Activated naive CD4-positive, alpha-beta T cell (primary cell): ENCODE data around the gene SLC9A9.
A peak's percentile ranks its signal among the peaks of the same experiment; 100 is the strongest.

Source experiments
- DNase-seq, 4 experiments: peaks; one replicate each; lab custom pipeline; 2025; lab: John Stamatoyannopoulos, UW

The SLC9A9 gene

DNA sequence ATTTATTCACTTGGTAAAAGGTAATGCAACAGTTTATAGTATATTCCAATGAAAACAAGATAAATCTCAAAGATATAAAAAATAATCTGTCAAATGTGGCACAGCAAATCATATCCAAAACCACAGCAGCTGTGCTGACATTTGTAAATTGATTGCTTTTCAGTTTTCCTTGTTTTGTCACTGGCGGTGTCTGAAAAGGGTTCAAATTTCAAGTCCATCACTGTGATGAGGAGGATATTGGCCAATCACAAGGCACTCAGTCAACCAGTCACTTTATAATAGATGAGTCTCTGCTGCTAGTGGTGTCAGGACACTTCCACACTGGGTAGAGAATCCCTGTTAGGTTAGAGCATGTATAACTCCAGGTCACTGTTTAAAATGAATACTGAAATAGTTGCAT lies 154.8 kb downstream of the SLC9A9 start:
- DNase-seq, result no peak

DNA sequence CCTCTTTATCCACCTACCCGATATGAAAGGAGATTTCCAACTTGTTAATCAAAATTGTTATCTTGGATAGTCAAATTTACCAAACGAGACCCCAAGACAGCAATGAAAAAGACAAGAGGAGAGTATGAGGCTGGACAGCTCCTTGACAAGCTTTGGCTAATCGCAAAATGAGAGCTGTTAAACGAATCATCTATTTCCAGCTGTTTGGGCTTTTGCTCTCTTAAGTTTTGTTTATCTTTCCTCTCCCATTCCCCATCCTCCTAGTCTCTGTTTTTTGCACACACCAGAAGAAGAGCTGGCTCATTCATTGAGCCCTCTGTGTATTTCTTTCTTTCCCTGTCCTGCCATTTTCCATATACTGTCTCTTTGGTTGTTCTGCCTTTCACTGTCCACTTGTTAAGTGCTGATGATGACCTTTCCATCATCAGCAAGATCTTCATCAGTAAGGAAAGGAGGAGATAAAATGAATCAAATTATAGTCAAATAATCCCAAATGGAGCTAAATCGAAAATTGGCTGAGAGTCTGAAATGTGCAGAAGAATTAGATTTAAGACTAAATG lies 161.6 kb downstream of the SLC9A9 start:
- DNase-seq, result no peak

DNA sequence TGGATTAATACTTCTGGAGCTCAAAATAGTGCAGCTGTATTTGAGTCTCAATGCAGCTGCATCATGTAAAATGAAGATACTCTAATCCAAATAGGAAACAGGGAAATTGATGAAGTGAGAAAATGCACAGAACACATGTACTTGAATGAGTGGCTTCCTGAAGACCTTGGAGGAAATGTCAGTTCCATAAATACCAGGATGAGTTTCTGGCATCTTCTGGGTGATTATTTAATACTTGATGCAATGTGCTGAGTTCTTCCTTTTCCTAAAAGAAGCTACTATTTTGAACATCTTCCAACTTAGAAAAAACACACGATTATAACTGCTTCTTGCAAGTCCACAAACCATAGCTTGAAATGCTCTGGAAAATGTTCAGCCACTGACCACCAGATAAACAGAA lies 162.8 kb downstream of the SLC9A9 start:
- no peak for DNase-seq

DNA sequence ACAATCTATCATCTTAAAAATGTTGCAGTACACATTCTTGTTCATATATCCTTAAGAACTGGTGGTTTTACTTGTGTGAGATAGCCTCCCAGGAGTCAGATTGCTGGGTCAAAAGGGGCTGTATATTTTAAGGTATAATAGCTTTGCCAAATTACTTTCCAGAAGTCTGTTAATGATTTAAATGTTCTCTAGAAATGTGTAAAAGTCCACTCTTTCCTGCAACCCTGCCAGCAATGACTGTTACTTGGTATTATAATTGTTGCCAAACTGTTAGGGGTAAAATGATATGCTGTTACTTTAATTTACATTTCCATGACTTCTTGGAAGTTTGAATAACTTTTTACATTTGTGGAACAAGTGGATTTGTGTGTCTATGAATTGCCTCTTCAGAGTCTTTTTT lies 170.8 kb downstream of the SLC9A9 start:
- DNase-seq, result no peak

DNA sequence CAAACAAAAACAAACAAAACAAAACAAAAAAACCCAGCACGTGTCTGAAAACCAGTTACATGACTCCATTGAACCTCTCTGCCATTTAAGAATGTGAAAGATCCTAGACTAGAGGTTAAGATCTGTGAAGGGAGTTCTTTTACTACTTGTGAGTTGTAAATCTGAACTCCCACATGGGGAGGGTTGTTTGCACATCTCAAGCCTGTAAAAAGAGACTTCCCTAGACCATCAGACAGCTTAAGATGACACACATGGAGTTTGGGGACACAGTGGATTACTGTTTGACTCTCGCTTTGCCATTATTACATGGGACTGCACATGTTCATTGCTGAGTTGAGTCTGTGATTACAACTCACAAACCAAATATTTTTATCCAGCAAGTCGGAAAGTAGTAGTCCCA lies 171.5 kb downstream of the SLC9A9 start:
- no peak for DNase-seq

DNA sequence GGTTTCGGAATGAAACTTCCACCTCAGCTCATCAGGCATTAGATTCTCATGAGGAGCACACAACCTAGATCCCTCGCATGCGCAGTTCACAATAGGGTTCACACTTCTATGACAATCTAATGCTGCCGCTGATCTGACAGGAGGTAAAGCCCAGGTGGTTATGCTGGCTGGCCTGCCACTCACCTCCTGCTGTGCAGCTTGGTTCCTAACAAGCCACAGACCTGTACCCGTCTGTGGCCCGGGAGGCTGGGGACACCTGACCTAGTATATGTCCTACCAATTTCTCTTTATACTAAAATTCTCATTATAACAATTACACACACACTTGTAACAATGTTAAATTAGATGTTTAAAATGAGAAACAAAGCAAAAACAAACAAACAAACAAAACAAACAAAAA lies 172.2 kb downstream of the SLC9A9 start:
- DNase-seq, result no peak

DNA sequence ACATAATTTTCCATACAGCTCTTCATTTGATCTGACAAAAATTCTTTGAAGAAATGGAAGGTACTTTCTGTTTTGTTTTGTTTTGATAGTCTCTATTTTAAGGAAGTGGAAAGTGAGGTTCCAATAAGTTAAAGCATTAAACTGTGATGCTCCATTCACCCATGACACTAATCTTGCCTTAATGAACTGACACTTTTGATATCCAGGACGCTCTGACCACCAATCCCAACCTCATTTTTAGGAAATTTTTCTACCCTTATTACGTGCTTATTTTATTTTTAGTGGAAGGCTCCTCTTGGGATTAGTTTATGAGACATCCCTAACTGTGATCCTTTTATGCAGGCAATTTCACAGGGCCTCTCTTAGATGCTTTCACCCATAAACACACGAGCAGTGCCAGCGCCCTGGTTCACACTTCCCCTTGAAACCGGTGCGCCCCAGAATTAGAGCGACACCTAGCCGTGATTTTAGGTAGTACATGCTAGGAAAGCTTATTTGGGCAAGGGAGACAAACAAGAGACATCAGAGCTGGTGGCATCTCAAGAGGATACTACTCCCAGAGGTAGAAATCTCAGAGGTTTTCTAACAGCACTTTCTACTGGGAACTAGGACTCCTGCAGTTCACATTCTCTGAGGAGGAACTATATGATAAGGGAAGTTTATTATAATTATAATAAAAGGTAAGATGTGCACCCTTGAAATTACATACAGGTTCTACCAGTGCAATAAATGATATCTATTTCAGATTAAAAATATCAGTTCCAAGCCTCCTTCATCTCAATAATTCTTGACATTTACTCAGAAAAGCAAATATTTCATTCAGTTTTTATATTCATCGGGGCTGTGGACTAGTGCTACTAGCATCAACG lies 173.9 kb downstream of the SLC9A9 start:
- DNase-seq, result peak; percentile 13 to 61 (median 33)

DNA sequence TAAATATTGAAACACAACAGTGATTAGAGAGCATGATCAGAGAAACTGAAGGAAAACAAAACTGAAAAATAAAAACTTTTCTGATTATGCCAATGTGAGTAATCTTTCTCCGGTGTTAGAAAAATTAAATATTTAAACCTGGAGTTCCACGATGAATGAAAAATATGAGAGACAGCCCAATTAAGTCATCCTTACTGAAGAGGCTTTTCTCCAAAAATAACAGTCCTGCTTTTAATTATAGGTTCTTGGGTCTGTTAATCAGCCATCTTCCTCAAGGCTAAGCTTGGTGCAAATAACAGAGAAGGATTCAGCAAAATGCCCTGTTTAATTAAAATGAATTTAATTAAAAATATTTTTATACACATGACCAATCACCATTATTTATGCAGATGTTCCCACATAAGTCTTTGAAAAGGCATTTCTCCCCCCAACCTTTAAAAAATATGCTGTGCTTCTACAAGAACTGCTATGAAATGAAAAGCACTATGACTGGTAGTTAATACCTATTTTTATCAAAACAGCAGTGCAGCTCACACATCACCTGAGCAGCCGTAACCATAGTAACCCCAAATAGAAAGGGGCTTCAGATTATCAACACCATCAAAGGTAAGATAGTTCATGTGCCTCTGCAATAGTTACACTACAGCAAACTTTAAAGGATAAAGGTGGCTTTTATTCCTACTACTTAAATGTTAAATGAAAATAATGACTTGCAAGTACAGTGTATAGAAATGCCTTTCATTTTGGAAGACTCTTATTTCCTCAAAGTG lies 175.7 kb downstream of the SLC9A9 start:
- DNase-seq, result no peak

DNA sequence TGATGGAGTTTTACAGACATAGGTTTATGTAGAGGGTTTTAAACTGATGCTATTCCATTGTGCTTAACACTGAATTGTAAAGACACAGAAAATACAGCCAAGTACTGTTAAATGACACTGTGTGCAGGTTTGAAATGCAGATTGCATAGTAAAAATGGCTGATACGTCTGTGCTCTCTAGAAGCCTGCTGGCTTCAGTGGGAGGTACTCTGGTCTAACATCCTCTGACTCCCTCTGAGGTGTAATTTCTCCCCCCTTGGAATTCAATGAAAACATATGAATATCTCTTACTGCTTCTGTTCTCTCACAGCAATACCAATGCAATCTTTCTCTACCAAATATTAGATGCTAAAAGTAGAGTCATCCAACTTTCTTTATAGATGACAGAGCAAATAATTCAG lies 176.6 kb downstream of the SLC9A9 start:
- no peak for DNase-seq

DNA sequence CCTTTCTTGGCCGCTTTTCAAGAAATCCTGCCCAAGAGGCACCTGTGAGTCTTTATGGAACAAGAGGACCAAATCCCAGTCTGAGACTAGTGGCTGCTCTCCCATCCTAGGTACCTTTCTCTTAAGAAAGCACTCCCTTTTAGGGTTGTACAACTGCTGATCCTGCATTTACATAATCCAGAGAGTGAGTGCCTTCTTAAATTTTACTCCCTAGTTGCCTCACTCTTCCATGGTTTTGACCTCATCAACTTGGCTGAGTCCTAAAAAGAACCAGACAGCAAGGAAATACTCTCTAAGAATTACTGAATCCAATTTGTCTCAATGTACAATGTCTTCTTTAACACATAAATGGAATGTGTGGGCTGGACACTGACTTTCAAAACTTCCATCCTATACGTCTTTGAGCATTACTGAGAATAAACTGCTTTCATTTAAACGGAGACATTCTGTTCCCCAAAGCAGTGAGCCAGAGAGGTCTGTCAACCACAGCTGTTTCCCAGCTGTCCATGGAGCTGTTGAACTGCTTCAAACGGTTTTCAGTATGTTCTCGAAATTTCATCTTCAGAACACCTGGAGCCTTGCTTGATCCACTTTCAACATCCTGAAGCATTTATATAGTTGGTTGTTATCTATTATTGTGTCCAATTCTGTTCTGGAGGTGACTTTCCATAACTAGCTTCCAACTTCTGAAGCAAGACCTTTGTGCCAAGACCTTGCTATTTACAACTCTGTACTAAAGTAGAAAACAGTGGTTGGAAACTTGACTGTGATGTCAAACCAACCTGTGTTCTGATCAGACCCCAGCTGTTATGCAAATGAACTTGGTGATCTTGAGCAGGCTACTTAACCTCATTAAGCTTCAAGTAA lies 179.1 kb downstream of the SLC9A9 start:
- DNase-seq, result no peak

DNA sequence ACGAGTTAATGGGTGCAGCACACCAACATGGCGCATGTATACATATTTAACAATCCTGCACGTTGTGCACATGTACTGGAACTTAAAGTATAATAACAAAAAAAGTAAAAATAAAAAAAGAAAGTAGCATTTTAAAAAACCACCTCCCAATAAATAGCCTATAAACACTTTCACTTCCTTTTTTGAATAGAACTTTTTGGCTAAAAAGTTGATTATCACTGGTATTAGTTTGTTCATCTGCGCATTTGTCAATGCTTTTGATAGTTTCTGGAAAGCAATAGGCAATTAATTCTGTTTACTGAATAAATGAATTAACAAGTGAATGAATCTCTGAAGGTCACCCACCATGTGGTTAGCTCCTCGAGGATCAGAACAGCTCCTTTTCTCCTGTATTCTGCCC lies 179.9 kb downstream of the SLC9A9 start:
- no peak for DNase-seq

DNA sequence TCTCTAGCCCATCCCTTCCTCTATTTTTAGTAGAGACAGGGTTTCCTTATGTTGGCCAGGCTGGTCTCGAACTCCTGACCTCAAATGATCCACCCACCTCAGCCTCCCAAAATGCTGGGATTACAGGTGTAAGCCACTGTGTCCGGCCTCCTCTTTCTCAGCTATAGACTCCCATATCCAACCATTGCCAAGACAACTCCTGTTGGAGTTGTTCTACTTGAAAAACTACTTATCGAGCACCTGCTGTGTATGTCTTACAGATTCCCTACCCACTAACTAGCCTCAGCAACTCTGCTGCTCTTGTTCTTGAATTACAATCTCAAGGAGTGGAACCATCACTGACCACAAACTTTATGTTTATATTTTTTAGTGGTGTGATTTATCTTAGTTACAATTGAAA lies 186.6 kb downstream of the SLC9A9 start:
- DNase-seq, result no peak

DNA sequence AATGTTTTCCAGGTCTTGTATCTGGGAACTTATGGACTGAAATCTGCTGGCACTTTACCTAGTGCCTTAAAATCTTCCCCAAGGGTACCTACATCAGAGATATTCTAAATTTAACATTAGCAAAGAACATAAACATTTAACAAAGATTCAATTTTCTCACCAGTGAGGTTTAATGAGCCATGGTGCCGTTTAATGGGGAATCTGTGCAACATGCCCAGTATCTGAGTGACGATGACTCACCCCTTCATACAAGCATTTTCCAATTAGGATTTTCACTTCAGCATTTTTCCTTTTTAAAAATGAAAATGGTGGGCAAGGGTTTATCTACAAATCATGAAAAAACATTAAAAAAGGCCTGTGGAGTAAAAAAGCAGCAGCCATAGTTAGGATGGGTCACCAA lies 189.4 kb downstream of the SLC9A9 start:
- DNase-seq, result no peak

DNA sequence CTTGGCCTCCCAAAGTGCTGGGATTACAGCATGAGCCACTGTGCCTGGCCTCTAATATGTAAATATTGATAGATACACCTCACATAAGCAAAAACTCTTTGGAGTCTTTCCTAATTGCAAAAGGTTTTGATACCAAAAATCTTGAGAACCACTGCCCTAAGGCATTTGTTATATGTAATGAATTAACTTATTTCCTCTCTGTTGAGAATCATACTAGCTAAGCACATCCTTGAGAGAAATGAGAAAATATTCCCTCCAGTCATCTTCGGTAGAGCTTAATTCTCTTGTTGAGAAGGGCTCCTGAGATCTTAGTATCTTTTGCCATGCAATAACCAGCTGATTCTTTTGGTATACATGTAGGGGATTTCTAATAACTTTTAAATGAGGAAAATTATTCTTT lies 190.2 kb downstream of the SLC9A9 start:
- DNase-seq, result no peak

DNA sequence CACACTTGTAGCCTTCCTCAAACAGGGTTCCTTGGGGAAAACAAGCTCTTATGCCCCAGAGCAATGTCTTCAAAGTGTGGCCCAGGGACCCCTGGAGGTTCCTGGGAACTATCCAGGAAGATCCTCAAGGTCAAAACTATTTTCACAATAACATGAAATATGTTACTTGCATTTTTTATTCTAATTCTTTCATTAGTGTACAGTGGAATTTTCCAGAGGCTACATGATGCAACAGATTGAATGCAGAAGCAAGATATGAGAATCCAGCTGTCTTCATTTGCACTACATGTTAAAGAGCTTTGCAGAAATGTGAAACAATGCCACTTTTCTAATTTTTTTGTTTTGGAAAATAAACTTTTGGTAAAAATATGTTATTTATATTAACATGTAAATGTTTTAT lies 190.9 kb downstream of the SLC9A9 start:
- no peak for DNase-seq

DNA sequence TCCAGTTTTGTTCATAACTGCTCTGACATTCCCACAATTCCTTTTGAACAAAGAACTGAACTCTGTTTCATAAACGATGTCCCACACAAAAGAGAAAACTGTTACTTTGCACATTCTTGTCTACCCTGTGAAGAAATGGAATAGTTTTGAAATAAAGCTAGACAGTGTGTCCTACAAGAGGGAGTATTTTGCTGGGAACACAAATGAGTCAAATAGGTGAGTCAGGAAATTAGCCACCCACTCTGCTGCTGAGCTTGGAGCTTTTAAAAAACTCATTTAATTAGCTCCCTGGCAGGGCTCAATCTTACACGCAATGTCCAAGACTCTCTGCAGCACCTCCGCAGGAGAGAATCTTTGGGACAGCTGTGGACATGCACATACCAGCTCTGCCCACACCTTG lies 193.4 kb downstream of the SLC9A9 start:
- DNase-seq, result no peak

DNA sequence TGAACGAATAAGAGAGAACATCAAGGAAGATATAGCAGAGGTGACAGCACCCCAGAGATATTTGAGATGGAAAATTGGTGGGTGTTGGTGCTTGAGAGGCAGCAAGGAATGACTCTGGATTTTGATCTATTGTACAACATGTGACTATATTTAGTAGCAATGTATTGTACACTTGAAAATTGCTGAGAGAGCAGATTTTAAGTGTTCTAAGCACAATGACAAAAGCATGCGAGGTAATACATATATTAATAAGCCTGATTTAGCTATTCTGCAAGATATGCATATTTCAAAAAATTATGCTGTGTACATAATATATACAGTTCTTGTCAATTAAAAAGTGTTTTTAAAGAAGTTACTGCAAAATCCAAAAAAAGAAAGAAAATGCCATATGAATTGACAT lies 194.3 kb downstream of the SLC9A9 start:
- DNase-seq, result no peak

DNA sequence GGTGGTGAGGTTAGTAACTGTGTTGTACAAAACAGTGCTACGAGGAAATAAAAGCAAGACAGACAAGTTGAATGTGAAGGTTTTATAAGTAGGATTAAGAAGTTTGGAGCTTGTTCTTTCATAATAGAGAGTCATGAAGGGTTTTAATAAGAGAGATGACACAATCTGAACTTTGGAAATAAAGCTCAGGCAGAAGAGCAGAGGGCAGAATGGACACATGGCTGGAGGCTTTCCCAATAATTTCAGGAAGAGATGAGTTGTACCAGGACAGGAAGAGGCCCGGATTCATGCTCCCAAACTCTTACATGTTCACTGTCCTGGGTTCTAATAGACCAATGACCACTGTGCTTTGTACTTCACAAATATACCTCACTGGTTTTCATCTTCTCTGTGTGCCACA lies 194.8 kb downstream of the SLC9A9 start:
- no peak for DNase-seq

DNA sequence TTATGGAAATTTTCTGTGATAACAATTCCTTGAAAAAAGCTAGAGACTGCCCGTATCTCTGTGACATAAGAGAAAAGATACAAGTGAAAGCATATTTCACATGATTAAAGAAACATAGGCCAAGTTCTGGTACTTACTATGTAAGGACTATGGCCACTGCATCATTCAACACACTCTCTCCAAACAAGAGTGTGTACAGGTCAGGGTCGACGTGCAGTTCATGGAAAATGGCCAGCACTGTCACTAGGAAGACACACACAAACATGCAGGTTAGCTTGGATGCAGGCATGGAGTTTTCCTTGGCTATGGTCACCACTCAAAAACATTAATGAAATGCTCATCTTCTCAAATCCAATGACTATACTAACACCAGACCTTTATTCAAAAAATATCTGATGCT lies 196.2 kb downstream of the SLC9A9 start:
- DNase-seq, result no peak

DNA sequence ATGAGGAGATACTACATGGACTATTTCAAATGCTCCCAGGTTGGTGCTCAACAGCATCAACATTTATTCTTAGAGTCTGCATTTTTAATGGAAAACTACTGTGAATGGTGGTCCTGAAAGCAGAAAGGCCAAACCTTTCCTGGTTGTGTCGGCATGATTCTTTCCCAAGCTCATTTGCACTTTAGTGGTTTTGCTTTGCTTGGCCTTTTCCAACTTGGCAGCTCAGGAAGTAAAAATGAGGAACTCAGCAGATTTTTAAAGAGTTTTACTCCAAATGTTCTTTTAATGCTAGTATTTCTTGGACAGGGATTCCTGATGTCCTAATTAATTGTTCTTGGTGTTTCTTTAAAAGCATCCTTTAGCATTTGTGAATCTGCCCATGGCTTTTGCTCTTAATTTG lies 197.4 kb downstream of the SLC9A9 start:
- no peak for DNase-seq

DNA sequence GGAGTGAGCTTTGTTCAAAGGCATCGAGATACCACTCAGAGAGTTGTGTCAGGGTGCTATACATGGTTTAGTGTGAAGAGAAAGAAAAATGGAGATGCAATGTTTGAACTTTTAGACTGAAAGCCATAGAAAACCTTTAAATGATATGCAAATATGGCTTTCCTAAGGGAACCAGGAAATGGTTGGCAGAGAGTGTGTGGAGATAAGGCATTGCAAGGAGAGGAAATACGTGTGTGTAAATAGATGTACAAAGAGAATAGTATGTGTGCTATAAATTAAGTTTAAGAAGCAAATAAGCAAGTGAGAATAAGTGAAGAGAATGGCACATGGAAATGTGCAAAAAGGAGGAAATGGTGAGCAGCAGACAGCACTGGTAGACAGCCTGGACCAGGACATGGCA lies 198.1 kb downstream of the SLC9A9 start:
- no peak for DNase-seq

DNA sequence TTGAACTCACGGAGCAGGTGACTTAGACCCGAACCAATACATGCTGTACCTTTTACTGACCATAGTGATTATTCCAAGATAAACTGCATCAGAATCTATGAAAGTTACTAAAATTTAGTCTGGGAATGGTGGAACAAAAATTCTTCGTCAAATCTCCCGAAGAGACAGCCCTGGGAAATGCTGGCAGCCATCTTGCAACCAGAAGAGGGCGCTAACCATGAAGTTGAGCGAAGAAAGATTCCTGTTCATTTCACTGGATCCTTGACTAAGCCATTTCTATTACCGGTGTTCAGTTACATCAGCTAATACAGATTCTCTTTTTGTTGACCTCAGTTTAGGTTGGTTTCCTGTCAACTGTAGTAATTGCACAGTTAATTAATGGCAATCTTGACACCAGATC lies 199.6 kb downstream of the SLC9A9 start:
- no peak for DNase-seq
